GM21723 (cell line): ENCODE data around the gene STARD13.
A peak's percentile ranks its signal among the peaks of the same experiment; 100 is the strongest.

Experiments used
- ATAC-seq: cut with Tn5 transposase; IDR thresholded peaks from one replicate; pipeline ENCODE4 v1.9.1; 2021; ENCODE audit warnings: mild to moderate bottlenecking, moderate library complexity; ENCODE audit not compliant: unreplicated experiment

STARD13 gene

DNA sequence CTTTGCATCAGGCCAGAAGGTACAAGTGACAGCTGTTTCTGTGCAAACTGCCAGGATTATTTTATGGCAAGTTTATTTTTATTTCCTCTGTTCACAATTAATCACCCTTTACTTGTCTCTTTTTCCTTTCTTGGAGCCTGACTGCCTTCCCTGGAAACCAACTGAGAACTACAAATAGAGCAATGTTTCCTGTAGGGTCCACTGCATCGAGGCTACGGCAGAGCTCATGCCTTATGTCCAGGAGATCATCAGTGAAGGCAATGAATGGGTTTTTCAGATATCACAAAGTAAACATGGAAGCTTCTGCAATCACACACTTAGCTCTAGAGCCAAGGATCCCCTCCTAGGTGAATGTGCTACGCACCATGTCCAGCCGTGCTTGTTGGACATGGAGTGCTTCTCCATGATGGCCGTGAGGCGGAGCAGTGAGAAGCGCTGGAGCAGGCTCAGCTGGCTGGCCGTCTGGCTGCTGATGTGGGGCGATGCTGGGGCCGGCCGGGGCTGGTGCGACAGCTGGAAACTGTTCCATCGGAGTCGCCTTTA is 158.5 kb downstream of the STARD13 start:
- ATAC-seq: no peak

DNA sequence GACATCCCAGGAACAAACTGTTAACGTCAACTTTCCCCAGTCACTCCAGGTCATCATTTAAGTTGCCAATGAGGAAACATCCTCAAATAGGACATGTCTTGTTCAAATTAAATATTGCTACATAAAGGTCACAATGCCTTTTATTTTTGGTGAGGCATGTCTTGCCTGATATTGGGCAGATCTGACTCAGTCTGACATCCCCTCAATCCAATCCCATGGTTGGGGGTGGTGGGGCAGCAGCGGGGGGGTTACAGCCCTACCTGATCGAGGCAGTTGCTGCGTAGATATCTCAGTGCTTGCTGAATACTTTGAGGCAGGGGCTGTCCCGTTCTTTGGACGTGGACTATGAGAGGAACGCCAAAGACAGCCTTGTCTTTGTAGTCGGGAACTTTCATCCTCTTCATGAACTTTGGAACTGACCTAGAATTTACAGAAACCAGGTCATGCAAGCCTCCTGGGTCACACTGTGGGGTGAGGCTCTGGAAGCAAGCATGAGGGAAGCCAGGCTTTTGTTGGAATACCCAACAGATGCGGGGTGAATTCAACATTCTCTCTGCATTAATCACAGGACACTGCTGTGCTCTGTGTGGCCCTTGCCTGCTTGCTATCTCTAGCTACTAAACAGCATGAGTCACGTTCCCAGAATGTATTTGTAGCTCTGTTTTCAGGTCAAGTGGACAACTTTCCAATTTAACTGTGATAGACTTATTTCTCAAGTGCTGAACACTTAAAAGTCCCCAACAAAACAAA is 159.6 kb downstream of the STARD13 start:
- no peak for ATAC-seq

- no peak for ATAC-seq
Observed at GRCh38 chr13:33123066-33123859, 162.3 kb downstream of the STARD13 start.

GRCh38 chr13:33119856-33120543 is 165.6 kb downstream of the STARD13 start:
- ATAC-seq: no peak

GRCh38 chr13:33119022-33119781 is 166.4 kb downstream of the STARD13 start:
- no peak for ATAC-seq

DNA sequence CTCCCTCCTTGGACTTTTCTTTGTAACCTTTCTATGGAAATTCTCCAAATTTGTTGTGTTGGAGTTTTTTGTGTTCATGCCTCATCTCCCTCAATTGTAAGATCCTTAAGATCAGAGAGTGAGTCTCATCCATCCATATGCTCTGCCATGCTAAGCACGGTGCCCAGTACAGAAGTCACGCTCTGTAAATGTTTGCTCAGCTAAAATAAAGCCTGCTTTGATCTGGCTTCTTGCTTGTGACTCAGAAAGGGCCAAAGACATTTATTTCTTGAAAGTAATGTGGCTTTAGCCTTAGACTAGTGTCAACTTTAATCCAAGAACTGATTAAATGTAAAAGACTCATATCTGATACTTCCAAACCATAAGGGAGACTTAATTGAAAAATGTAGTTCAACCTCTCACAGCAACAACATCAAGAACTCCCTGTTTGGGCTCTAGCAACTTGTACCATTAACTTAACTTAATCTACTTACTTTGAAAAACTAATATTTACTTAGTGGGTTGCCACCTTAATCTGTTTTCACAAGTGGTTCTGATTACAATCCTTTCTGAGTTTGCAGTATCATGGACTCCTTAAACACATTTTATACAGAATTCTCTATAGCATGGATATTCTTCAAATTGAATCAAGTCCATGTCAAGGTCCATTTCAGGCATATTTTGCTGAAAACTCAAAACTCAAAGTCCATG is 169.1 kb downstream of the STARD13 start:
- ATAC-seq: no peak

DNA sequence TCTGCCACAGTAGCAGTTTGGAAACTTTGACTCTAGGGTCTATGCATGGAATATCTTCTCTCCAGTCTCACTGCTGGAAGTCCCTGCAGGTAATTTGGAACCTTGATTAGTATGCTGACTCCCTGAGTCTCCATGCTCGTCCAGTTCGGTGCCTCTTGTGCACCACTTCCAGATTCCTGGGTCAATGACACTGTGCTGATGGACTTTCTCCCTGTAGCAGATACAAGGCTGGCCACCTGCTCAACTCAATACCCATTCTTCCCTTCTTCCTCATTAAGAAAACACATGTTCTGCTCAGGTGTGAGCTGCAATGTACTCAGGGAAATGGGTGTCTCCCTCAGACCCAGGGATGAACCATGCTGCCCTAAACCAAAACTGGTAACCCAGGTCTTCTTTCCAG is 170.3 kb downstream of the STARD13 start:
- no peak for ATAC-seq

DNA sequence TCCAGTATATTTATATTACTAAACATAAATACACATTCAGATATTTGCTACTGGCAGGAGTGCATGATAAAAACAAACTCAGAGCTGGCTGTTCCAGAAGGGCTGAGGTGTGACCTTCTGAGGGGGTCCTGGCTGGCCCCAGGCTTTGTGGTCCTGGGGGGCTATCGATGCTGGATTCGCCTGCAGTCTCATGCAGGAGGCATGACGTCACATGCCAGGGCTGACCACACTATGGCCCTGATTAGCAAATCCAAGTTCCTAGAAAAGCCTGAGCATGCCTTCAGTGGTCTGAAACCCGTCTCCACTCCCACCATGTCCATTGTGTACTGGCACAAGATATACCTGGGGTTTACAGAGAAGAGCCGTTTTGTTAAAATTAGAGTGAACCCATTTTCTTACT is 171.4 kb downstream of the STARD13 start:
- ATAC-seq: no peak

DNA sequence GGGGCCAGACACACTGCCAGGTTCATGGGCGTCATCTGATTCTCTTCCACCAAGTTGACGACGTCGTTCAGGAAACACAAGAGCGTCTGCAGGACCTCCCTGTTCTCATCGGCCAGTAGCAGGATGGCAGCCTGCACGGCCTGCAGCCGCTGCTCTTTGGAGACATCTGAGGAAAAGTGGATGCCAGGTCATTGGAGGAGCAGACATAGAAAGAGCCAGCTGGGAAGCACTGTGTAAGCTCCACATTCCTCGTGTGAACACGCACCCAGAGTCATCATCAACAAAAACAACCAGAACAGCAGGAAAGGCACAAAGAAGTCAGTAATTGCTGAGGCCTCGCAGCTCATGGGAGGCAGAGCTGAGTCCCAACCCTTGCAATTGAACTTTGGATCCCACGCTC is 172.8 kb downstream of the STARD13 start:
- no peak for ATAC-seq

DNA sequence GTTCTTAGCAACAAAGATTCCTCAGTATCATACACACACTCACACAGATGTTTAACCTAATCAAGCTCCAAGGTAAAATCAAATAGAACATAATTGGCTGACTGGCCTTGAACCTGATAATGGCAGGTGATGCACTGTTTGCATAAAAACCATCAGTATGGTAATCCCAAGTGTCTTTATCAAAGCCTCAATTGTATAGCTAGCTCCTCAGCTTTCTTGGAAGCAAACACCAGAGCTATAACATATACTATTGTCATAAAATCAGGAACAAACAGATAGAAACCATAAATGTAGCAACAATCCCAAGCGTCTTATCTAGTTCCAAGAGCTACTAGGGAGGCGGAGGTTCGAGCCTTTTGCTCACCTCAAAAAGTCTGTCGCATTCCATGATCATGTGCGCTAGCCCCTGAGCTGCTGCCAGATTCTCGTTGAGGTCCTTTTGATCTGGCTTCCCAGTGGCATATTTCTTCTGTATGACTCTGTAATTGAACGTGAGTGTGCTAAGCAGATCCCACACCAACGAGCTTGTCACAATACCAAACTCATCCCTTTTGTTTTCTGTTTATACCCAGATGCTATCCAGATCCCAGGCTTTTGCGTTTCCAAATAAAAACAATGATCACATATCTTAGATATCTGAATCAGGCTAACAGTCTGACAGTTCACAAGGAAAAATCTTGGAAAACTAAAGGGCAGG is 174.0 kb downstream of the STARD13 start:
- peak; percentile 5 for ATAC-seq

- peak; percentile 52 for ATAC-seq
Observed at GRCh38 chr13:33110713-33111413, 174.7 kb downstream of the STARD13 start.

DNA sequence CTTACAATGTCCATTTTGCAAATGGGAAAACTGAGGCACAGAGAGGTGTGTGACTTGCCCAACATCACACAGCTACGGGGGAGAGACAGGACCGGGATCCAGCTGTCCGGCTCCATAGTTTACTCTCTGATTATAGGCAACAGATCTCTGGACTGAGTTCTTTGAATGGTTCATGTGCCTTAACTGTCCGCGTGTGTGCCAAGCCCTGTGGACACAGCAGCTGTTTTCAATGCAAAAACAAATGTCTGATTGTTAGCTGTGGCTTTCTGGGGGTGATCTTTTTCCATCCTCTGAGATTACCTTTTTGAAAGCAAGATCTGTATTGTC is 175.2 kb downstream of the STARD13 start:
- no peak for ATAC-seq

DNA sequence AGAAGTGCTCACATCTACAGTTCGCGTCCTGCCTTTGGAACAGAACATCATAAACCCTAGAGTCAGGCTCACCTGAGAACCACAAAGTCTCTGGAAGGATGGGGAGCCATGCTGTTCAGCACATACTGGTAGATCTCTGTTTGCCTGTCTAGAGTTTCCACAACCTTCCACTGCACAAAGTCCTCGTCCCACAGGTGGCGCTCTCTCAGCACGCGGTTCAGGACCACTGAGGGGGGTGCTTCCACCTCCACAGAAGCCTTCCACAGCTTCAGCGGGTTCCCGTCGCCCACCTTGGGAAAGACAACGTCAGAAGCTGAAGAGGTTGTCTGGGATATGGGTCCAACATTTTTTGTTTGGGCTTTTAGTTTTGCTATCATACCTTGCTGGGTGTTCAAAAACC is 175.8 kb downstream of the STARD13 start:
- no peak for ATAC-seq

GRCh38 chr13:33109271-33109697 is 176.3 kb downstream of the STARD13 start:
- ATAC-seq: no peak

DNA sequence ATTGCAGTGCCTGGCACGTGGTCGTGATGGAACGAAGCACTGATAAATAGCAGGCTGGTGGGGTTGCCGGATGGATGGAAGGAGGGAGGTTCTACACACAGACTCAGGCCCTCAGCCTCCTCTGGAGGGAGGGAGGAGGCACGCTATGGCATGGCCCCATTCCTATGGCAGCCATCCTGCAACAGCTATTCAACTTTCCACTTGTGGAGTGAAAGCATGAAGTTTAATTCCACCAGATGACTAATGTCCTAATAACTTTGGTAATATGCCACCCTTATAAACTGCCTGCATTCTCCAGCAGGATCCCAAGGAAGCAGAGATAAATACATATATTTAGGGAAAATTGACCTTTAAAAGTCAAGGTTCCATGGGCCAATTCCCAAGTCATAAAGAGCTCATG is 176.9 kb downstream of the STARD13 start:
- no peak for ATAC-seq

DNA sequence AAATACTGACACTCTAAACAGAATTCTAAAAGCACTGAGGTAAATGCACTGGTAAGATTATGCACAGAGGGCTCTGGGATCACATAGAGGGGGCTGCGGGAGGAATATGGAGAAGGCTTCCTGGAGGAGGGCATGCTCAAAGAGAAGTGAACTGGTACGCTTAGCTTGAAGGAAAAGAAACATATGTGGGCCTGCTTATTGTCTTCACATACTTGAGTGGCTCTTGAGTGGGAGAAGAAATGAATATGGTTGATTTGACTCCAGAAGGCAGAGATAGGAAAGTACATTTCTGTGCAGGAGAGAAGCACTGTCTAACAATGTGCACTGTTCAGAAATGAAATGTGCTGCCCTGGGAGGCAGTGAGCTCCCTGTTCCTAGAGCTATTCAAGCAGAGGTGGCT is 178.2 kb downstream of the STARD13 start:
- ATAC-seq: no peak

DNA sequence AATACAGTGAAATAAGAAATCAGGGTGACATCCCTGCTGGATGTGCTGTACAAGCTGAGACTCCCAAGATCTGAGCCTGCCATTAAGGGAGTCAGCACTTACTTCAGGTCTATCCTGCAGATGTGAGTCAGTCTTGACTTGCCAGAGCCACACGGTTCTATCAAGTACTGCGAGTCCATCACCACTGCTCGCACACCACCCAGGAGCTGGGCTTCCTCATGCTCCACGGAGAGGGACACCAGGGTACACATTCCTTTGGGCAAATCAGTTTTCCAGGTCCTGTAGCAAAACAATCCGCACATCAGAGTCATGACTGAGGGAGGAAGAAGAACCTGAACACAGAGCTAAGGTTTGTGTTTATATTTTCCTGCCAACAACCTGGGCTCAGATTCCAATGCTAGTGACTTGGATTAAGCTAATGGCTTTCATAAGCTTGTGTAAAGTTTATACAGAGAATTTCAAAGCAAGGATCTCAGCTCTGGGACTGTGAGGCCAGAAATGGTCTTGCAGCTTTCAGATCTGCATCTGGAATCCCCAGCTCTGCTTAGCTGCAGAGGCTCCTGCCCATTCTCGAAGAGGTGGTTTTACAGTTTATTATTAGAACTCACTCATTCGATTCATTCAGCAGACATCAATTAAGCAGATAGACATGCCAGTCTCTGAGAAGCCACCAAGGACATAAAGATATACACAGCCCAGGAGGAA is 178.7 kb downstream of the STARD13 start:
- peak; percentile 44 for ATAC-seq

GRCh38 chr13:33105387-33106005 is 180.1 kb downstream of the STARD13 start:
- no peak for ATAC-seq
